ENCODE measurements around the gene CDHR3. TPM values are rescaled to one million over a fixed set of nuclear protein-coding genes. Genes with fewer than 3 reads are reported as not detected.

Gene CDHR3
- total and polyA plus RNA-seq, 2 of the 8 experiments (the other 6 are each of a cell fraction or from before 2014, with no cell fraction given) = 6.4 to 6.8 TPM

DNA sequence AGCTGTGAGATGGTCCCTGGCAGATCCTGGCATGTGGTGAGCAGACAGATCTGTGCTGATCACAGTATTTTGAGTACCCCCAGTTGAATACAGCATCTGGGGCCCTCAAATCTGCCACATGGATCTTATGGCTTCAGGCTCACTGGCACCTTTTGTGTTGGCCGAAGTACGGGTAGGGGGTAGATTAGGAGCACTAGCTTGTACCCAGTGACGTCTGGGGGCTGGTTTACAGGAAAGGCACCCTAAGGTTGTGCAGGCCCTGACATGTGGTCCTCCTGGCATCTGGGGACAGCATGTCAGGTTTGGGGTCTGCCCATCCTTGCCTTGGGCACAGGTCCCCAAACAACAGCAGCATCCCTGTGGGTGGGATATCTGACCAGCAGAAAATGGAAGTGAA is 95.9 kb downstream of the CDHR3 start:
- Histone ChIP-seq H3K4me2 (ENCODE audit: insufficient read depth in 1 of 2, low read depth in 2 of 2, low read length in 2 of 2) (no peak overlapping the region), H3K9ac (replicated peaks in 1 of 4; ENCODE audit: extremely low read depth in 1 of 4, low read depth in 3 of 4, low read length in 3 of 4) (no peak overlapping the region; a peak in 1 of 7 replicates), H2AFZ (ENCODE audit: low read length) (no peak overlapping the region)

More for the DNA sequence above, 95.9 kb downstream of the CDHR3 start:
- no peaks in the 10 kb centered on the region for H3K79me2 ChIP-seq (ENCODE audit: control insufficient read depth in 1 of 2, insufficient read depth in 2 of 2, low read length in 2 of 2)
- no peaks in the 10 kb centered on the region for H3K27me3 ChIP-seq (replicated peaks in 1 of 4; ENCODE audit: control insufficient read depth in 3 of 4, extremely low read depth in 1 of 4, insufficient read depth in 3 of 4, low read length in 3 of 4)
- H3K23ac ChIP-seq (ENCODE audit: insufficient read length) = no peak overlapping the region
- ChIA-PET CTCF (ENCODE audit: partially characterized antibody) (interaction anchor here (0.7 to 13.0 kb wide), 15 partner anchors 13 to 1133 kb away, joined by 3 to 154 read pairs (median 12); no protein-coding TSS in a partner anchor), POLR2A (ENCODE audit: partially characterized antibody) (interaction anchor here (0.6 kb wide), 1 partner anchor 949 kb away, joined by 3 read pairs; no protein-coding TSS in a partner anchor)
- H3K9me3 ChIP-seq (ENCODE audit: insufficient read depth in 2 of 2, low read depth in 1 of 2, low read length in 1 of 2) = peaks cover 4 to 5% of the 10 kb centered on the region in 2 experiments; a peak in 2 of 4 replicates
- no peak overlapping the region for H3K27ac ChIP-seq (ENCODE audit: low read depth, low read length)
- no peak overlapping the region for H2AK5ac ChIP-seq (ENCODE audit: low read depth, low read length)
- H3K36me3 ChIP-seq (ENCODE audit: control insufficient read depth in 2 of 4, insufficient read depth in 4 of 4, low read length in 3 of 4) = no peaks in the 10 kb centered on the region
- no peak overlapping the region; the same call in 1 of the 2 replicates for H2BK12ac ChIP-seq (ENCODE audit: low read depth, low read length)
- TF ChIP-seq GABPA (IDR thresholded peaks at IDR 0.05; ENCODE audit: borderline replicate concordance, insufficient read depth, low read length) = no peak
- H3K4me1 ChIP-seq (replicated peaks in 1 of 4; ENCODE audit: control insufficient read depth in 3 of 4, insufficient read depth in 4 of 4, low read length in 3 of 4) = peaks cover 0 to 5% (median 2%) of the 10 kb centered on the region in 4 experiments; a peak in 3 of 7 replicates
- H2BK120ac ChIP-seq (replicated peaks; ENCODE audit: low read depth, low read length) = no peak overlapping the region
- 89% methylated on average over 3 of the region's 3 CpGs; no CpG with 5 or more reads in 1 of the 2 experiments for WGBS, 2 experiments (ENCODE audit: extremely low coverage in 1 of 2, insufficient coverage in 1 of 2, insufficient read length in 1 of 2, insufficient replicate concordance in 2 of 2, low coverage in 1 of 2, low lambda C conversion rate in 2 of 2, missing lambda C conversion rate in 1 of 2)
- no peak for DNase-seq (ENCODE audit: low read depth in 1 of 2, low spot score in 2 of 2)
- H3K79me1 ChIP-seq (ENCODE audit: low read depth, low read length) = no peaks in the 10 kb centered on the region
- H4K20me1 ChIP-seq (replicated peaks in 1 of 2; ENCODE audit: control insufficient read depth in 1 of 2, insufficient read depth in 2 of 2, low read length in 2 of 2) = no peaks in the 10 kb centered on the region
- no peak overlapping the region for H3K4ac ChIP-seq (replicated peaks; ENCODE audit: insufficient read length, low read depth, low read length)
- no peaks in the 10 kb centered on the region for H3K23me2 ChIP-seq (ENCODE audit: low read depth, low read length)
- no peak overlapping the region for H4K91ac ChIP-seq (replicated peaks; ENCODE audit: insufficient read length, low read length)
- H2BK20ac ChIP-seq (ENCODE audit: low read length) = no peak overlapping the region
- H4K5ac ChIP-seq (ENCODE audit: insufficient read length, low read depth, low read length) = no peak overlapping the region
- H2BK5ac ChIP-seq (ENCODE audit: low read depth, low read length) = no peak overlapping the region
- no peak overlapping the region for H3K14ac ChIP-seq (ENCODE audit: insufficient read length)
- H2BK15ac ChIP-seq (ENCODE audit: low read length) = no peak overlapping the region
- H3K4me3 ChIP-seq (ENCODE audit: extremely low read depth in 1 of 4, insufficient read depth in 2 of 4, low read depth in 3 of 4, low read length in 4 of 4) = no peak overlapping the region
- peak overlapping the region; percentile 41; the same call in 1 of the 2 replicates for H4K8ac ChIP-seq (ENCODE audit: extremely low read depth, insufficient read depth, low read length)
- no peak for FAIRE-seq
- no peak overlapping the region for H3K18ac ChIP-seq (ENCODE audit: extremely low read depth, low read length)
- no peak overlapping the region for H3K56ac ChIP-seq (replicated peaks; ENCODE audit: insufficient read length, low read depth, low read length)
